Mesenchymal stem cell (in vitro differentiated cells and primary cell): ENCODE measurements around the gene TRAF3.
"Not testable (repeated sequence)": the region's sequence is repeated elsewhere in the genome, so short reads cannot be mapped to it uniquely, and the experiment has no call there.

ENCODE experiments used
- DNase-seq: peaks from one replicate; pipeline ENCODE4 v3.0.0-alpha.2; 2013
- H2AFZ ChIP-seq: one replicate; pipeline ENCODE4 v1.6.1; 2013; ENCODE audit warnings: low read depth, mild to moderate bottlenecking, control low read depth, inconsistent platforms, low read length, moderate library complexity
- H2AK5ac ChIP-seq: 2 replicates; pipeline ENCODE4 v1.6.1; 2013; ENCODE audit warnings: low read length, moderate library complexity, mild to moderate bottlenecking, inconsistent platforms; ENCODE audit not compliant: severe bottlenecking
- H2BK120ac ChIP-seq: one replicate; pipeline ENCODE4 v1.6.1; 2013; ENCODE audit warnings: low read depth, mild to moderate bottlenecking, inconsistent platforms, low read length, moderate library complexity
- H2BK12ac ChIP-seq, 2 experiments: one replicate each; pipeline ENCODE4 v1.6.1; 2013; ENCODE audit warnings: inconsistent platforms in 2 of 2, low read length in 2 of 2, mild to moderate bottlenecking in 2 of 2, moderate library complexity in 2 of 2, control low read depth in 1 of 2
- H2BK15ac ChIP-seq: one replicate; pipeline ENCODE4 v1.6.1; 2013; ENCODE audit warnings: mild to moderate bottlenecking, low read depth, inconsistent platforms; ENCODE audit not compliant: poor library complexity, severe bottlenecking
- H2BK5ac ChIP-seq: 2 replicates; pipeline ENCODE4 v1.6.1; 2013; ENCODE audit warnings: low read depth, mild to moderate bottlenecking, low read length, control low read depth, inconsistent platforms; ENCODE audit not compliant: poor library complexity, severe bottlenecking
- H3K14ac ChIP-seq, 2 experiments: one replicate each; pipeline ENCODE4 v1.6.1; 2013; ENCODE audit warnings: inconsistent platforms in 2 of 2, low read length in 2 of 2, control low read depth in 1 of 2, mild to moderate bottlenecking in 1 of 2, moderate library complexity in 1 of 2
- H3K18ac ChIP-seq, 2 experiments: one replicate each; pipeline ENCODE4 v1.6.1; 2013; ENCODE audit warnings: inconsistent platforms in 2 of 2, low read length in 2 of 2, control low read depth in 1 of 2, low read depth in 1 of 2, mild to moderate bottlenecking in 1 of 2
- H3K23ac ChIP-seq, 2 experiments: one replicate each; pipeline ENCODE4 v1.6.1; 2013; ENCODE audit warnings: inconsistent platforms in 2 of 2, low read length in 2 of 2, mild to moderate bottlenecking in 2 of 2, moderate library complexity in 2 of 2, control low read depth in 1 of 2
- H3K27ac ChIP-seq: 2 replicates; pipeline ENCODE4 v1.5.1; 2013; ENCODE audit warnings: mild to moderate bottlenecking, moderate library complexity, low read length, control low read depth, inconsistent platforms; ENCODE audit not compliant: poor library complexity, severe bottlenecking
- H3K27me3 ChIP-seq, 2 experiments: 2 replicates each; pipeline versions ENCODE4 v1.6.1 to v1.7.0; 2013; ENCODE audit warnings: low read length in 2 of 2, mild to moderate bottlenecking in 2 of 2, moderate library complexity in 2 of 2, control low read depth in 1 of 2, inconsistent platforms in 1 of 2; ENCODE audit not compliant: control insufficient read depth in 1 of 2, insufficient read depth in 1 of 2
- H3K36me3 ChIP-seq, 2 experiments: 2 replicates each; pipeline versions ENCODE4 v1.6.1 to v1.7.0; 2013; ENCODE audit warnings: low read length in 2 of 2, control low read depth in 1 of 2, inconsistent platforms in 1 of 2, low read depth in 1 of 2, mild to moderate bottlenecking in 1 of 2; ENCODE audit not compliant: insufficient read depth in 2 of 2, control insufficient read depth in 1 of 2
- H3K4ac ChIP-seq, 2 experiments: one replicate each; pipeline ENCODE4 v1.6.1; 2013; ENCODE audit warnings: inconsistent platforms in 2 of 2, low read length in 2 of 2, mild to moderate bottlenecking in 2 of 2, moderate library complexity in 2 of 2, control low read depth in 1 of 2, low read depth in 1 of 2
- H3K4me1 ChIP-seq: 2 replicates; pipeline ENCODE4 v1.6.1; 2013; ENCODE audit warnings: low read depth, low read length, control low read depth; ENCODE audit not compliant: control insufficient read depth, insufficient read depth
- H3K4me2 ChIP-seq: 2 replicates; pipeline ENCODE4 v1.6.1; 2013; ENCODE audit warnings: low read length, mild to moderate bottlenecking, inconsistent platforms; ENCODE audit not compliant: poor library complexity, severe bottlenecking
- H3K4me3 ChIP-seq, 2 experiments: 2 replicates each; pipeline versions ENCODE4 v1.5.1 to v1.7.0; 2013; ENCODE audit warnings: low read length in 2 of 2, mild to moderate bottlenecking in 2 of 2, control low read depth in 1 of 2, low read depth in 1 of 2; ENCODE audit not compliant: insufficient read depth in 1 of 2
- H3K79me1 ChIP-seq: replicated peaks from 2 replicates; pipeline ENCODE4 v1.6.1; 2013; ENCODE audit warnings: mild to moderate bottlenecking, control low read depth, low read length, inconsistent platforms; ENCODE audit not compliant: poor library complexity, severe bottlenecking
- H3K9ac ChIP-seq: 2 replicates; pipeline ENCODE4 v1.7.0; 2013; ENCODE audit warnings: mild to moderate bottlenecking, low read length, moderate library complexity
- H3K9me3 ChIP-seq: 2 replicates; pipeline ENCODE4 v1.7.0; 2013; ENCODE audit warnings: mild to moderate bottlenecking, low read length; ENCODE audit not compliant: control insufficient read depth
- H4K8ac ChIP-seq: one replicate; pipeline ENCODE4 v1.6.1; 2013; ENCODE audit warnings: inconsistent platforms, mild to moderate bottlenecking, low read length, moderate library complexity
- H4K91ac ChIP-seq: one replicate; pipeline ENCODE4 v1.6.1; 2013; ENCODE audit warnings: mild to moderate bottlenecking, low read length, inconsistent platforms
- WGBS: methylation state at CpG from one replicate; pipeline ENCODE4 v1.1.7; 2013; ENCODE audit warnings: mixed read lengths; 5-methylcytosine and 5-hydroxymethylcytosine counted together

Gene TRAF3

GRCh38 chr14:102926840-102927239 is 149.6 kb downstream of the TRAF3 start:
- H2BK120ac ChIP-seq, H3K14ac ChIP-seq, H3K4me2 ChIP-seq, H2BK15ac ChIP-seq, H3K23ac ChIP-seq, H4K91ac ChIP-seq, H3K4ac ChIP-seq, H2BK5ac ChIP-seq, DNase-seq, H3K9ac ChIP-seq, H3K9me3 ChIP-seq, H4K8ac ChIP-seq, H2BK12ac ChIP-seq, H3K18ac ChIP-seq, H2AK5ac ChIP-seq, H2AFZ ChIP-seq, H3K27ac ChIP-seq, H3K79me1 ChIP-seq, H3K4me3 ChIP-seq: not testable (repeated sequence)
- WGBS, result 99% methylated on average over 8 of the region's 10 CpGs
- H3K27me3 ChIP-seq, result peaks cover 8 to 79% of the 10 kb centered on the region in 2 experiments
- H3K36me3 ChIP-seq, result peaks cover 8 to 15% of the 10 kb centered on the region in 2 experiments
- H3K4me1 ChIP-seq, result peaks cover 41% of the 10 kb centered on the region

GRCh38 chr14:102927346-102927877 is 150.2 kb downstream of the TRAF3 start:
- 38% methylated on average over 16 of the region's 19 CpGs for WGBS
- no peak overlapping the region for H2BK15ac ChIP-seq
- no peak overlapping the region for H3K27ac ChIP-seq
- H2BK12ac ChIP-seq, result no peak overlapping the region
- H3K14ac ChIP-seq, result no peak overlapping the region
- no peak overlapping the region for H4K8ac ChIP-seq
- no peak overlapping the region for H3K4ac ChIP-seq
- H2BK5ac ChIP-seq, result no peak overlapping the region
- no peak overlapping the region for H3K18ac ChIP-seq
- H3K23ac ChIP-seq, result peak overlapping the region in 1 of 2 experiments; percentile 15
- no peak overlapping the region for H2BK120ac ChIP-seq
- no peak overlapping the region for H2AK5ac ChIP-seq
- no peak overlapping the region for H3K9ac ChIP-seq
- H3K27me3 ChIP-seq, result peaks cover 8 to 73% of the 10 kb centered on the region in 2 experiments
- no peak overlapping the region for H3K4me2 ChIP-seq
- DNase-seq, result no peak
- peaks cover 13 to 20% of the 10 kb centered on the region in 2 experiments for H3K36me3 ChIP-seq
- no peaks in the 10 kb centered on the region for H3K79me1 ChIP-seq
- peaks cover 40% of the 10 kb centered on the region for H3K4me1 ChIP-seq
- H2AFZ ChIP-seq, result no peak overlapping the region
- H3K4me3 ChIP-seq, result no peak overlapping the region
- no peak overlapping the region for H4K91ac ChIP-seq
- H3K9me3 ChIP-seq, result no peaks in the 10 kb centered on the region

- H3K4me3 ChIP-seq, result peak overlapping the region in 1 of 2 experiments; percentile 43
- no peaks in the 10 kb centered on the region for H3K9me3 ChIP-seq
- H4K91ac ChIP-seq, result no peak overlapping the region
- peak overlapping the region; percentile 56 for H2AFZ ChIP-seq
- H3K14ac ChIP-seq, result no peak overlapping the region
- no peak overlapping the region for H2BK15ac ChIP-seq
- H2BK120ac ChIP-seq, result no peak overlapping the region
- peaks cover 39% of the 10 kb centered on the region for H3K4me1 ChIP-seq
- H3K4me2 ChIP-seq, result peak overlapping the region; percentile 63
- peaks cover 8 to 68% of the 10 kb centered on the region in 2 experiments for H3K27me3 ChIP-seq
- peaks cover 16 to 25% of the 10 kb centered on the region in 2 experiments for H3K36me3 ChIP-seq
- H3K79me1 ChIP-seq, result no peaks in the 10 kb centered on the region
- H2BK5ac ChIP-seq, result no peak overlapping the region
- H3K23ac ChIP-seq, result peak overlapping the region in 1 of 2 experiments; percentile 15
- no peak overlapping the region for H2AK5ac ChIP-seq
- 7% methylated on average over 35 of the region's 35 CpGs for WGBS
- no peak overlapping the region for H2BK12ac ChIP-seq
- H3K4ac ChIP-seq, result no peak overlapping the region
- no peak overlapping the region for H3K27ac ChIP-seq
- peak overlapping the region in 1 of 2 experiments; percentile 23 for H3K18ac ChIP-seq
- no peak for DNase-seq
- no peak overlapping the region for H4K8ac ChIP-seq
- H3K9ac ChIP-seq, result no peak overlapping the region
These were observed 150.7 kb downstream of the TRAF3 start for GRCh38 chr14:102927878-102928411.

GRCh38 chr14:102928412-102929240 is 151.4 kb downstream of the TRAF3 start:
- H3K4me2 ChIP-seq, result peak overlapping the region; percentile 63
- no peak overlapping the region for H2AK5ac ChIP-seq
- H3K4ac ChIP-seq, result no peak overlapping the region
- peak overlapping the region; percentile 58 to 86 for H3K18ac ChIP-seq
- peaks cover 8 to 61% of the 10 kb centered on the region in 2 experiments for H3K27me3 ChIP-seq
- H3K4me1 ChIP-seq, result peaks cover 39% of the 10 kb centered on the region
- peak overlapping the region; percentile 34 for H4K91ac ChIP-seq
- peak overlapping the region; percentile 56 for H2AFZ ChIP-seq
- no peak overlapping the region for H3K9ac ChIP-seq
- peak overlapping the region; percentile 59 for H4K8ac ChIP-seq
- WGBS, result 4% methylated on average over 63 of the region's 94 CpGs
- H3K36me3 ChIP-seq, result peaks cover 23 to 32% of the 10 kb centered on the region in 2 experiments
- no peaks in the 10 kb centered on the region for H3K79me1 ChIP-seq
- H3K4me3 ChIP-seq, result peak overlapping the region; percentile 47 to 52
- peak overlapping the region in 1 of 2 experiments; percentile 22 for H2BK12ac ChIP-seq
- peak overlapping the region; percentile 37 to 91 for H3K23ac ChIP-seq
- no peaks in the 10 kb centered on the region for H3K9me3 ChIP-seq
- peak; percentile 48 for DNase-seq
- H2BK5ac ChIP-seq, result no peak overlapping the region
- no peak overlapping the region for H3K14ac ChIP-seq
- no peak overlapping the region for H2BK120ac ChIP-seq
- H2BK15ac ChIP-seq, result no peak overlapping the region
- no peak overlapping the region for H3K27ac ChIP-seq
